ENCODE results near the gene BHLHE41.

Gene BHLHE41

GRCh38 chr12:26138860-26139259 lies 14.0 kb upstream of the BHLHE41 start:
- TF ChIP-seq TCF4 (CRISPR knock-in tag; IDR thresholded peaks at IDR 0.05; ENCODE audit: borderline replicate concordance) (no peak), SNAI2 (CRISPR knock-in tag; IDR thresholded peaks at IDR 0.05) (no peak), BACH2 (CRISPR knock-in tag; IDR thresholded peaks at IDR 0.05; ENCODE audit: borderline replicate concordance) (no peak), ZC3H10 (CRISPR knock-in tag; IDR thresholded peaks at IDR 0.05) (no peak), CREB5 (CRISPR knock-in tag; IDR thresholded peaks at IDR 0.05; ENCODE audit: low read depth) (no peak), ARNTL (CRISPR knock-in tag; IDR thresholded peaks at IDR 0.05; ENCODE audit: borderline replicate concordance, low read depth) (no peak), CSRNP3 (CRISPR knock-in tag; IDR thresholded peaks at IDR 0.05) (no peak), OSR1 (CRISPR knock-in tag; IDR thresholded peaks at IDR 0.05) (no peak), PATZ1 (CRISPR knock-in tag; IDR thresholded peaks at IDR 0.05; ENCODE audit: borderline replicate concordance) (no peak), RARB (CRISPR knock-in tag; IDR thresholded peaks at IDR 0.05) (no peak)
- TF ChIP-seq, protein P1, sequence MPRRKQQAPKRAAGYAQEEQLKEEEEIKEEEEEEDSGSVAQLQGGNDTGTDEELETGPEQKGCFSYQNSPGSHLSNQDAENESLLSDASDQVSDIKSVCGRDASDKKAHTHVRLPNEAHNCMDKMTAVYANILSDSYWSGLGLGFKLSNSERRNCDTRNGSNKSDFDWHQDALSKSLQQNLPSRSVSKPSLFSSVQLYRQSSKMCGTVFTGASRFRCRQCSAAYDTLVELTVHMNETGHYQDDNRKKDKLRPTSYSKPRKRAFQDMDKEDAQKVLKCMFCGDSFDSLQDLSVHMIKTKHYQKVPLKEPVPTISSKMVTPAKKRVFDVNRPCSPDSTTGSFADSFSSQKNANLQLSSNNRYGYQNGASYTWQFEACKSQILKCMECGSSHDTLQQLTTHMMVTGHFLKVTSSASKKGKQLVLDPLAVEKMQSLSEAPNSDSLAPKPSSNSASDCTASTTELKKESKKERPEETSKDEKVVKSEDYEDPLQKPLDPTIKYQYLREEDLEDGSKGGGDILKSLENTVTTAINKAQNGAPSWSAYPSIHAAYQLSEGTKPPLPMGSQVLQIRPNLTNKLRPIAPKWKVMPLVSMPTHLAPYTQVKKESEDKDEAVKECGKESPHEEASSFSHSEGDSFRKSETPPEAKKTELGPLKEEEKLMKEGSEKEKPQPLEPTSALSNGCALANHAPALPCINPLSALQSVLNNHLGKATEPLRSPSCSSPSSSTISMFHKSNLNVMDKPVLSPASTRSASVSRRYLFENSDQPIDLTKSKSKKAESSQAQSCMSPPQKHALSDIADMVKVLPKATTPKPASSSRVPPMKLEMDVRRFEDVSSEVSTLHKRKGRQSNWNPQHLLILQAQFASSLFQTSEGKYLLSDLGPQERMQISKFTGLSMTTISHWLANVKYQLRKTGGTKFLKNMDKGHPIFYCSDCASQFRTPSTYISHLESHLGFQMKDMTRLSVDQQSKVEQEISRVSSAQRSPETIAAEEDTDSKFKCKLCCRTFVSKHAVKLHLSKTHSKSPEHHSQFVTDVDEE (CRISPR knock-in tag; IDR thresholded peaks at IDR 0.05), result no peak
- ATAC-seq, result no peak

- ATAC-seq, result no peak
- TF ChIP-seq ZFP30 (CRISPR knock-in tag; IDR thresholded peaks at IDR 0.05), result no peak
- TF ChIP-seq PATZ1 (CRISPR knock-in tag; IDR thresholded peaks at IDR 0.05; ENCODE audit: borderline replicate concordance), result no peak
- no peak for TF ChIP-seq POU6F1 (CRISPR knock-in tag; IDR thresholded peaks at IDR 0.05; ENCODE audit: borderline replicate concordance, low read depth)
- TF ChIP-seq OSR1 (CRISPR knock-in tag; IDR thresholded peaks at IDR 0.05), result no peak
- TF ChIP-seq TOX (CRISPR knock-in tag; IDR thresholded peaks at IDR 0.05; ENCODE audit: borderline replicate concordance), result no peak
- no peak for TF ChIP-seq PPARA (CRISPR knock-in tag; IDR thresholded peaks at IDR 0.05; ENCODE audit: borderline replicate concordance)
- TF ChIP-seq, protein P1 (CRISPR knock-in tag; IDR thresholded peaks at IDR 0.05), result no peak
- TF ChIP-seq CSRNP3 (CRISPR knock-in tag; IDR thresholded peaks at IDR 0.05), result no peak
Measured at GRCh38 chr12:26136688-26137087, 11.9 kb upstream of the BHLHE41 start.

Data from SK-N-SH treated with all-trans-retinoic acid at 6 μM for 48 hours (cell line).